ENCODE measurements around the gene BMPER. TPM values are rescaled to one million over a fixed set of nuclear protein-coding genes. Genes with fewer than 3 reads are reported as not detected.

BMPER gene
- total RNA-seq, 4 donors from 2014 or later = 1.0 to 12.4 (median 6.1) TPM

DNA sequence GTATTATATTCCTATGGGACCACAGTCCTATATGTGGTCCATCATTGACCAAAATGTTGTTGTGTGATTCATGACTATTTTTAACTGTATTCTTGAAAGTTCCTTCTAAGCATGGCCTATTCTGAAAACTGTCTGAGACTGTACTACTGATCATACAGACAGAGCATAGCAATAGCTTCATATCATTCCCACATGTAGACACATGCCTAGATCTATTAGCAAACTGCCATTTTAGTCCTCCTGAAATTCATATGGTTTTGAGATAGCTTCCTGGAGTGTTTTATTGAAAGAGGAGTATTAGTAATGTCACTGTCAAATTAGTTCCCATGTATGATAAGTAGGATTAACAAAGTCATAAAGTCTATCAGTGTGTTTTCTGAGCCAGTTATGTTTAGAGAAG is 157.5 kb downstream of the BMPER start:
- Histone ChIP-seq H3K27me3 (no peaks in the 10 kb centered on the region), H3K4me3 (no peak overlapping the region), H3K4me1 (no peaks in the 10 kb centered on the region), H3K9me3 (no peaks in the 10 kb centered on the region), H3K27ac (no peak overlapping the region), H3K36me3 (no peaks in the 10 kb centered on the region)
- DNase-seq = no peak
- TF ChIP-seq, protein P1, sequence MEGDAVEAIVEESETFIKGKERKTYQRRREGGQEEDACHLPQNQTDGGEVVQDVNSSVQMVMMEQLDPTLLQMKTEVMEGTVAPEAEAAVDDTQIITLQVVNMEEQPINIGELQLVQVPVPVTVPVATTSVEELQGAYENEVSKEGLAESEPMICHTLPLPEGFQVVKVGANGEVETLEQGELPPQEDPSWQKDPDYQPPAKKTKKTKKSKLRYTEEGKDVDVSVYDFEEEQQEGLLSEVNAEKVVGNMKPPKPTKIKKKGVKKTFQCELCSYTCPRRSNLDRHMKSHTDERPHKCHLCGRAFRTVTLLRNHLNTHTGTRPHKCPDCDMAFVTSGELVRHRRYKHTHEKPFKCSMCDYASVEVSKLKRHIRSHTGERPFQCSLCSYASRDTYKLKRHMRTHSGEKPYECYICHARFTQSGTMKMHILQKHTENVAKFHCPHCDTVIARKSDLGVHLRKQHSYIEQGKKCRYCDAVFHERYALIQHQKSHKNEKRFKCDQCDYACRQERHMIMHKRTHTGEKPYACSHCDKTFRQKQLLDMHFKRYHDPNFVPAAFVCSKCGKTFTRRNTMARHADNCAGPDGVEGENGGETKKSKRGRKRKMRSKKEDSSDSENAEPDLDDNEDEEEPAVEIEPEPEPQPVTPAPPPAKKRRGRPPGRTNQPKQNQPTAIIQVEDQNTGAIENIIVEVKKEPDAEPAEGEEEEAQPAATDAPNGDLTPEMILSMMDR (IDR thresholded peaks at IDR 0.05) = no peak
- no peak for TF ChIP-seq POLR2A (IDR thresholded peaks at IDR 0.05)
- intact Hi-C loops (cut with DNase I; ENCODE audit: low total_unique reads) = no loop called here

DNA sequence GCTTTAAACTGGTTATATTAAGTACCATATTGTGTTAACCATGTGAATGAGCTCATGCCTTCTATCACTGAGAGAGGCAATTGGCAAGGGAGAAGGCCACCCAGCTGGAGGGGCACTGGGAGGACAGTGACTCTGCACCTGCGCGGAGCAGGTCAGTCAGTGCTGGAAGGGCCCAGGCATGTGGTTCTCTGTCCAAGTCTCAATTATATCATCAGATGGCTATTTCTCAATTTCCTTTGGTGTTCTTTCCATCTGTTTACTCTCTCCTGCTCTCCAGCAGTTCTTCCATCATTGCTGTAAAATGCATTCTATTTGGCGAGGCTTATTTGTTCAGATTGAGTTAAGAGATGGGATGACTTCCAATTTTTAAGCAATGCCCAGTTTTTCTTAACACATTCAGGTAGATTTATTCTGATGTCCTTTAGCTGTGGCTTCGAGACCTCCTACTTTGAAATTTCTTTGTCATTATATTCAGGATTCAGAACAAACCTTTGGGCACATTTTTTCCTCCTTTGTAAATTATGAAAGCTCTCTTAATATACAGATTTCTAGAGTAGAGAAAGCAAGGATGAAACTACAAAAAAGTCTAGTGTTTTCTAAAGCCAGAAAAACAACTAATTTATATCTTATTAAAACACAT is 159.3 kb downstream of the BMPER start:
- Histone ChIP-seq H3K27me3 (no peaks in the 10 kb centered on the region), H3K27ac (no peak overlapping the region), H3K4me1 (no peaks in the 10 kb centered on the region), H3K36me3 (no peaks in the 10 kb centered on the region), H3K9me3 (no peaks in the 10 kb centered on the region), H3K4me3 (no peak overlapping the region)
- intact Hi-C loops (cut with DNase I; ENCODE audit: low total_unique reads) = no loop called here
- DNase-seq = peak in 1 of 2 donors; percentile 38
- TF ChIP-seq, protein P1 (IDR thresholded peaks at IDR 0.05) = no peak
- no peak for TF ChIP-seq POLR2A (IDR thresholded peaks at IDR 0.05)

GRCh38 chr7:34066411-34066810 is 161.1 kb downstream of the BMPER start:
- Histone ChIP-seq H3K36me3 (no peaks in the 10 kb centered on the region), H3K4me3 (no peak overlapping the region), H3K27me3 (no peaks in the 10 kb centered on the region), H3K9me3 (no peaks in the 10 kb centered on the region), H3K4me1 (no peaks in the 10 kb centered on the region), H3K27ac (no peak overlapping the region)
- no peak for DNase-seq
- TF ChIP-seq POLR2A (IDR thresholded peaks at IDR 0.05) = no peak
- TF ChIP-seq, protein P1 (IDR thresholded peaks at IDR 0.05) = no peak
- intact Hi-C loops (cut with DNase I; ENCODE audit: low total_unique reads) = no loop called here

GRCh38 chr7:34067005-34067778 is 161.9 kb downstream of the BMPER start:
- Histone ChIP-seq H3K27ac (no peak overlapping the region), H3K4me1 (no peaks in the 10 kb centered on the region), H3K4me3 (no peak overlapping the region), H3K27me3 (no peaks in the 10 kb centered on the region), H3K9me3 (no peaks in the 10 kb centered on the region), H3K36me3 (no peaks in the 10 kb centered on the region)
- intact Hi-C loops (cut with DNase I; ENCODE audit: low total_unique reads) = no loop called here
- no peak for DNase-seq
- TF ChIP-seq, protein P1 (IDR thresholded peaks at IDR 0.05) = no peak
- TF ChIP-seq POLR2A (IDR thresholded peaks at IDR 0.05) = no peak

GRCh38 chr7:34069676-34070075 is 164.3 kb downstream of the BMPER start:
- DNase-seq = no peak
- no peaks in the 10 kb centered on the region for H3K4me1 ChIP-seq
- H3K27me3 ChIP-seq = no peaks in the 10 kb centered on the region
- no peaks in the 10 kb centered on the region for H3K36me3 ChIP-seq
- H3K27ac ChIP-seq = no peak overlapping the region
- H3K9me3 ChIP-seq = no peaks in the 10 kb centered on the region
- TF ChIP-seq POLR2A (IDR thresholded peaks at IDR 0.05) = no peak
- TF ChIP-seq, protein P1 (IDR thresholded peaks at IDR 0.05) = no peak
- intact Hi-C loops (cut with DNase I; ENCODE audit: low total_unique reads) = no loop called here
- H3K4me3 ChIP-seq = no peak overlapping the region

Measured in uterus (tissue), 4 donors.